HG03457 (cell line): ENCODE results near the gene WWC2.
A peak's percentile ranks its signal among the peaks of the same experiment; 100 is the strongest.

Experiments
- ATAC-seq: cut with Tn5 transposase; IDR thresholded peaks from one replicate; pipeline ENCODE4 v1.9.1; 2021; ENCODE audit warnings: moderate number of reproducible peaks; ENCODE audit not compliant: unreplicated experiment

Gene WWC2

GRCh38 chr4:183098723-183099536 is at the start of gene WWC2:
TSS of gene WWC2 (plus strand) at chr4:183099257. CDS start at chr4:183099492, 235 bp downstream.
- peak; percentile 46 for ATAC-seq

GRCh38 chr4:183053681-183054080 is 45.4 kb upstream of the WWC2 start:
- no peak for ATAC-seq

- ATAC-seq = no peak
Observed at GRCh38 chr4:183057255-183057654, 41.8 kb upstream of the WWC2 start.

GRCh38 chr4:183059797-183060196 is 39.3 kb upstream of the WWC2 start:
- no peak for ATAC-seq

GRCh38 chr4:183068502-183068901 is 30.6 kb upstream of the WWC2 start:
- ATAC-seq = no peak

GRCh38 chr4:183071222-183071621 is 27.8 kb upstream of the WWC2 start:
- no peak for ATAC-seq

GRCh38 chr4:183072176-183072575 is 26.9 kb upstream of the WWC2 start:
- no peak for ATAC-seq

- no peak for ATAC-seq
Observed at GRCh38 chr4:183073838-183074145, 25.3 kb upstream of the WWC2 start.

- no peak for ATAC-seq
Observed at GRCh38 chr4:183074288-183074990, 24.6 kb upstream of the WWC2 start.

- ATAC-seq = no peak
Observed at GRCh38 chr4:183078634-183079033, 20.4 kb upstream of the WWC2 start.

GRCh38 chr4:183080372-183081115 is 18.5 kb upstream of the WWC2 start:
- no peak for ATAC-seq

GRCh38 chr4:183081116-183081469 is 18.0 kb upstream of the WWC2 start:
- ATAC-seq = no peak

- no peak for ATAC-seq
Observed at GRCh38 chr4:183082053-183082452, 17.0 kb upstream of the WWC2 start.

- ATAC-seq = no peak
Observed at GRCh38 chr4:183094393-183095198, 4.5 kb upstream of the WWC2 start.

- no peak for ATAC-seq
Observed at GRCh38 chr4:183095199-183095512, 3.9 kb upstream of the WWC2 start.

- no peak for ATAC-seq
Observed at GRCh38 chr4:183096276-183096965, 2.6 kb upstream of the WWC2 start.

- no peak for ATAC-seq
Observed at GRCh38 chr4:183097231-183098018, 1.6 kb upstream of the WWC2 start.

GRCh38 chr4:183098019-183098722 is 886 bp upstream of the WWC2 start:
- peak; percentile 30 for ATAC-seq
